Fibroblast of pulmonary artery (primary cell): Measurements from ENCODE around the gene AFF1.

Experiments
- DNase-seq: peaks from one replicate; pipeline ENCODE4 v3.0.0-alpha.2; 2010; ENCODE audit warnings: low read depth
- H3K4me3 ChIP-seq: replicated peaks from 2 replicates; pipeline ENCODE4 v1.5.1; 2011; ENCODE audit warnings: low read depth, mild to moderate bottlenecking, control low read depth, low read length, moderate library complexity
- CTCF ChIP-seq: IDR thresholded peaks from 2 replicates; pipeline ENCODE4 v1.5.1; 2011; ENCODE audit warnings: mild to moderate bottlenecking, control low read depth, low read length, inconsistent platforms; ENCODE audit errors: missing control alignments

AFF1 gene

GRCh38 chr4:86934147-86934770, 552 bp upstream of the AFF1 start:
- peak overlapping the region; percentile 88 for H3K4me3 ChIP-seq
- no peak for TF ChIP-seq CTCF
- DNase-seq, result no peak

DNA sequence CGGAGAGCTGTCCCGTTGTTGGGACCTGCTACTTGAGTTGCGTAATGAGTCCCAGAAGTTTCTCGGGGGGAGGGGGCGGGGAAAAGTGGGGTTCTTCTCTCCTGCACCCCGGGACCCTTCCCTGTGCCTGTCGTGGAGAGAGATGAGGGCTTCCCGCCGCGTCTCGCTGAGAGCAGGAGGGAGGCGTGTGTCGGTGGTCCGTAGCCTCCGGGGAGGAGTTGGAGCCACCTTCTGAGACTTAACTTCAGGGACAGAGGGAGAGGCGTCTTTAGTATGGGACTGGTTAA, 698 bp downstream of the AFF1 start:
- H3K4me3 ChIP-seq, result peak overlapping the region; percentile 88
- DNase-seq, result no peak
- TF ChIP-seq CTCF, result no peak

GRCh38 chr4:86935853-86936733, 1.3 kb downstream of the AFF1 start:
- no peak for TF ChIP-seq CTCF
- peak; percentile 65 for DNase-seq
- H3K4me3 ChIP-seq, result peak overlapping the region; percentile 88

DNA sequence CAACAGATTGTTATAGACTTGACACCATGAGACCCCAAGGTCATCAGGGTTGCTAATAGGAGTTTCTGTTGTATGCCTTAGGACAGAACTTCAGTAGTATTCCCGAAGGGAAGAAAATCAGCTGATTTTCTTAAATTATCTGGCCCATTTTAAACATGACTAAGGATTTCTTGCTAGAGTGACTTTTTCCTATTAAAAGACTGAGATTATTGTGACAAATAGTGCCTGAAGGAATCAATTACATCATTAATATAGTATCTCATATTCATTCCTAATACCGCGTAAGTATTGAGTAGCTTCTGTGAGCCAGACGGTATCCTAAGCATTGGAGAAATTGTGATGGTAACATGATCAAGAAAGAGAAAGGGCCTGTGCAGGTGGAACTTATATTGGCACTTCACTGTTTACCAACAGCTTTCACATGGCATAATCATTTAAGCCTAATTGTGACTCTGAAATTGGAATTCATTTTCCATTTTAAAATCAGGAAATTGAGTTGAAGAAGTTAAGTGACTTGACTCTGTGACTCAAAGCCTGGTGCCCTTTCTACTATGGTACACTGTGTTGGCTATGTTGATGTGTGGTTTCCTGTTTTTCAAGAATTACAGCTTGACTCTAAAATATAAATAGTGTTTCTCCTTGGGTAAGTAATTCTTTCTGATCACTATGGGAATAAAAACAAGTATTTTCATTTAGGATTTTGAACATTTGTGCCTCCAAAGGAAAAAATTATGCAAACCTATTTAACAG, 4.1 kb downstream of the AFF1 start:
- no peak for TF ChIP-seq CTCF
- no peak overlapping the region for H3K4me3 ChIP-seq
- peak; percentile 33 for DNase-seq

- TF ChIP-seq CTCF, result no peak
- no peak for DNase-seq
Observed at GRCh38 chr4:86939729-86940575, 5.1 kb downstream of the AFF1 start.

DNA sequence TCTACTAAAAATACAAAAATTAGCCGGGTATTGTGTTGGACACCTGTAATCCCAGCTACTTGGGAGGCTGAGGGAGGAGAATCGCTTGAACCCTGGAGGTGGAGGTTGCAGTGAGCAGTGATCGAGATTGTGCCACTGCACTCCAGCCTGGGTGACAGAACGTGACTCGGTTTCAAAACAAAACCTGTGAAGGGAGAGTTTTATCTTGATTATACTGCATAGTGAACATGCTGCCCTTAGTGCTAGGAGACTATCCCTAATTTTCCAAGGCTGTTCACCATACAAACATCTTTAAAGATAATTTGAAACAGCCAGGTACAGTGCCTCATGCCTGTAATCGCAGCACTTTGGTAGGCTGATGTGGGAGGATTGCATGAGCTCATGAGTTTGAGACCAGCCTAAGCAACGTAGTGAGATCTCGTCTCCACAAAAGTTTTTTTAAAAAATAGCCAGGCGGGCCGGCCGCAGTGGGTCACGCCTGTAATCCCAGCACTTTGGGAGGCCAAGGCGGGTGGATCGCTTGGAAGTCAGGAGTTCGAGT, 6.2 kb downstream of the AFF1 start:
- H3K4me3 ChIP-seq, result no peak overlapping the region
- DNase-seq, result no peak
- TF ChIP-seq CTCF, result no peak

More at GRCh38 chr4:86939729-86940575, 5.1 kb downstream of the AFF1 start:
- H3K4me3 ChIP-seq, result no peak overlapping the region
